AG20443 (cell line): ENCODE results near the gene RAMACL.
"Not testable (repeated sequence)": the region's sequence is repeated elsewhere in the genome, so short reads cannot be mapped to it uniquely, and the experiment has no call there.

Experiments
- DNase-seq: peaks from one replicate; pipeline ENCODE4 v3.0.0; 2012; ENCODE audit warnings: low spot score, mixed read lengths

Gene RAMACL

GRCh38 chr6:166595061-166595780 lies 8.7 kb upstream of the RAMACL start:
- peak; percentile 84 for DNase-seq

- DNase-seq = no peak
These were observed 6.3 kb upstream of the RAMACL start for GRCh38 chr6:166592821-166593220.

GRCh38 chr6:166591961-166592520 lies 5.6 kb upstream of the RAMACL start:
- no peak for DNase-seq

- DNase-seq = no peak
These were observed 4.5 kb upstream of the RAMACL start for GRCh38 chr6:166591026-166591425.

GRCh38 chr6:166589786-166590574 lies 3.5 kb upstream of the RAMACL start:
- no peak for DNase-seq

- no peak for DNase-seq
These were observed 2.9 kb upstream of the RAMACL start for GRCh38 chr6:166589337-166589731.

- DNase-seq = peak; percentile 79
These were observed 2.3 kb upstream of the RAMACL start for GRCh38 chr6:166588691-166589336.

GRCh38 chr6:166587631-166588413 lies 1.3 kb upstream of the RAMACL start:
- DNase-seq = no peak

GRCh38 chr6:166584853-166585429 lies 1.5 kb downstream of the RAMACL start:
- DNase-seq = peak; percentile 32

GRCh38 chr6:166584155-166584554 lies 2.3 kb downstream of the RAMACL start:
- no peak for DNase-seq

GRCh38 chr6:166583230-166583965 lies 3.1 kb downstream of the RAMACL start:
- DNase-seq = no peak

GRCh38 chr6:166582258-166582657 lies 4.2 kb downstream of the RAMACL start:
- DNase-seq = peak; percentile 36

GRCh38 chr6:166581801-166582200 lies 4.7 kb downstream of the RAMACL start:
- DNase-seq = not testable (repeated sequence)

- DNase-seq = no peak
These were observed 5.4 kb downstream of the RAMACL start for GRCh38 chr6:166581091-166581511.

GRCh38 chr6:166580076-166581050 lies 6.1 kb downstream of the RAMACL start:
- peak; percentile 30 for DNase-seq

GRCh38 chr6:166579237-166579850 lies 7.1 kb downstream of the RAMACL start:
- DNase-seq = no peak

- DNase-seq = no peak
These were observed 7.8 kb downstream of the RAMACL start for GRCh38 chr6:166578536-166579236.

- peak; percentile 22 for DNase-seq
These were observed 11.3 kb downstream of the RAMACL start for GRCh38 chr6:166575205-166575604.
